ENCODE measurements around the gene NTSR2. TPM values are rescaled to one million over a fixed set of nuclear protein-coding genes. Genes with fewer than 3 reads are reported as not detected.

The NTSR2 gene
- polyA plus RNA-seq, 2 of the 4 experiments (the other 2 are of a cell fraction) = not detected

- peaks cover 20% of the 10 kb centered on the region for H3K9me3 ChIP-seq
- ATAC-seq = no peak
- TF ChIP-seq JUN (IDR thresholded peaks at IDR 0.05) (no peak), PBX3 (IDR thresholded peaks at IDR 0.05) (no peak), ZSCAN20 (CRISPR knock-in tag; IDR thresholded peaks at IDR 0.05) (no peak), KDM1A (IDR thresholded peaks at IDR 0.05; ENCODE audit: low read depth) (no peak), JUNB (IDR thresholded peaks at IDR 0.05) (no peak)
- TF ChIP-seq, protein P1, sequence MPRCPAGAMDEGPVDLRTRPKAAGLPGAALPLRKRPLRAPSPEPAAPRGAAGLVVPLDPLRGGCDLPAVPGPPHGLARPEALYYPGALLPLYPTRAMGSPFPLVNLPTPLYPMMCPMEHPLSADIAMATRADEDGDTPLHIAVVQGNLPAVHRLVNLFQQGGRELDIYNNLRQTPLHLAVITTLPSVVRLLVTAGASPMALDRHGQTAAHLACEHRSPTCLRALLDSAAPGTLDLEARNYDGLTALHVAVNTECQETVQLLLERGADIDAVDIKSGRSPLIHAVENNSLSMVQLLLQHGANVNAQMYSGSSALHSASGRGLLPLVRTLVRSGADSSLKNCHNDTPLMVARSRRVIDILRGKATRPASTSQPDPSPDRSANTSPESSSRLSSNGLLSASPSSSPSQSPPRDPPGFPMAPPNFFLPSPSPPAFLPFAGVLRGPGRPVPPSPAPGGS (IDR thresholded peaks at IDR 0.05) = no peak
- TF ChIP-seq, protein P2, sequence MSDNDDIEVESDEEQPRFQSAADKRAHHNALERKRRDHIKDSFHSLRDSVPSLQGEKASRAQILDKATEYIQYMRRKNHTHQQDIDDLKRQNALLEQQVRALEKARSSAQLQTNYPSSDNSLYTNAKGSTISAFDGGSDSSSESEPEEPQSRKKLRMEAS (IDR thresholded peaks at IDR 0.05) = no peak
- no peak for DNase-seq (ENCODE audit: low read depth in 1 of 2, low spot score in 1 of 2)
- H3K4me3 ChIP-seq = no peak overlapping the region
- ChIA-PET POLR2A (interaction anchor here (0.5 kb wide), 1 partner anchor 331 kb away, joined by 3 read pairs; no protein-coding TSS in a partner anchor), CTCF (interaction anchor here (0.6 to 1.5 kb wide), 8 partner anchors 16 to 114 kb away, joined by 3 to 7 read pairs (median 3); no protein-coding TSS in a partner anchor)
- H3K4me1 ChIP-seq = peaks cover 3% of the 10 kb centered on the region; the same call in 1 of the 3 replicates
- 46% methylated on average over 10 of the region's 10 CpGs for WGBS (ENCODE audit: missing lambda C conversion rate)
- no peak overlapping the region for H3K4me2 ChIP-seq
- no peak overlapping the region for H3K27ac ChIP-seq
- no peak for FAIRE-seq
Observed at GRCh38 chr2:11665510-11666362, 4.3 kb downstream of the NTSR2 start.

GRCh38 chr2:11665028-11665427 lies 5.0 kb downstream of the NTSR2 start:
- ATAC-seq = no peak
- 64% methylated on average over 11 of the region's 11 CpGs for WGBS (ENCODE audit: missing lambda C conversion rate)
- no peak for FAIRE-seq
- no peak for TF ChIP-seq EHMT2 (IDR thresholded peaks at IDR 0.05; ENCODE audit: low read depth)
- TF ChIP-seq MAZ (IDR thresholded peaks at IDR 0.05; ENCODE audit: borderline replicate concordance, low read depth, low read length) = no peak
- no peak for TF ChIP-seq BHLHE40 (IDR thresholded peaks at IDR 0.05; ENCODE audit: low read depth, low read length)
- no peak for TF ChIP-seq HDAC2 (IDR thresholded peaks at IDR 0.05)
- TF ChIP-seq POLR2A (IDR thresholded peaks at IDR 0.05; ENCODE audit: low read length) = no peak
- TF ChIP-seq, protein P2 (IDR thresholded peaks at IDR 0.05) = no peak
- TF ChIP-seq NPAS2 (CRISPR knock-in tag; IDR thresholded peaks at IDR 0.05; ENCODE audit: borderline replicate concordance) = no peak
- TF ChIP-seq FOSB (CRISPR knock-in tag; IDR thresholded peaks at IDR 0.05) = no peak
- no peak for TF ChIP-seq RNF2 (IDR thresholded peaks at IDR 0.05; ENCODE audit: borderline replicate concordance, low read depth)
- TF ChIP-seq, protein P3, sequence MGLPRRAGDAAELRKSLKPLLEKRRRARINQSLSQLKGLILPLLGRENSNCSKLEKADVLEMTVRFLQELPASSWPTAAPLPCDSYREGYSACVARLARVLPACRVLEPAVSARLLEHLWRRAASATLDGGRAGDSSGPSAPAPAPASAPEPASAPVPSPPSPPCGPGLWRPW (IDR thresholded peaks at IDR 0.05) = no peak
- TF ChIP-seq ESRRA (IDR thresholded peaks at IDR 0.05; ENCODE audit: borderline replicate concordance, low read length) = no peak
- no peak for TF ChIP-seq GATA3 (IDR thresholded peaks at IDR 0.05; ENCODE audit: borderline replicate concordance)
- no peak for TF ChIP-seq FOSL2 (IDR thresholded peaks at IDR 0.05)
- TF ChIP-seq FOSL2 (CRISPR knock-in tag; IDR thresholded peaks at IDR 0.05) = no peak
- TF ChIP-seq MYC (IDR thresholded peaks at IDR 0.05; ENCODE audit: borderline replicate concordance, low read length) = no peak
- no peak for TF ChIP-seq SREBF2 (IDR thresholded peaks at IDR 0.05)
- no peak for TF ChIP-seq HOXB5 (CRISPR knock-in tag; IDR thresholded peaks at IDR 0.05)
- Histone ChIP-seq H3K9me3 (peaks cover 21% of the 10 kb centered on the region), H3K4me1 (peaks cover 2% of the 10 kb centered on the region; the same call in 1 of the 3 replicates), H3K4me2 (no peak overlapping the region), H3K27ac (no peak overlapping the region), H3K4me3 (no peak overlapping the region)
- POLR2A ChIA-PET = interaction anchor here (0.7 kb wide), 1 partner anchor 70 kb away, joined by 5 read pairs; no protein-coding TSS in a partner anchor
- no peak for DNase-seq (ENCODE audit: low read depth in 1 of 2, low spot score in 1 of 2)
- CTCF ChIA-PET = interaction anchor here (0.6 to 1.5 kb wide), 7 partner anchors 16 to 115 kb away, joined by 3 to 7 read pairs (median 4); no protein-coding TSS in a partner anchor

Data from A549 (cell line).